Erythroblast (primary cell): ENCODE results near the gene SLC35A4.

ENCODE experiments used
- GATA1 ChIP-seq: IDR thresholded peaks from 2 replicates; pipeline ENCODE4 v1.6.1; 2011; ENCODE audit warnings: low read depth, mild to moderate bottlenecking, control low read depth, low read length, moderate library complexity
- POLR2A ChIP-seq: IDR thresholded peaks from 2 replicates; pipeline ENCODE4 v1.6.1; 2011; ENCODE audit warnings: mild to moderate bottlenecking, low read length

GRCh38 chr5:140571105-140571504, 6.5 kb downstream of the SLC35A4 start:
- TF ChIP-seq POLR2A (no peak), GATA1 (no peak)
